ENCODE measurements around the gene ZNF282. TPM values are rescaled to one million over a fixed set of nuclear protein-coding genes. Genes with fewer than 3 reads are reported as not detected.
"Not testable (repeated sequence)": the region's sequence is repeated elsewhere in the genome, so short reads cannot be mapped to it uniquely, and the experiment has no call there.

The ZNF282 gene
- total RNA-seq, 1 donor from 2014 or later = 14.1 TPM

GRCh38 chr7:149252378-149252777, 57.0 kb downstream of the ZNF282 start:
- DNase-seq (ENCODE audit: low spot score) (no peak), ATAC-seq (no peak)

- no peak for DNase-seq (ENCODE audit: low spot score)
- ATAC-seq = no peak
These were observed 58.3 kb downstream of the ZNF282 start for GRCh38 chr7:149253665-149254064.

GRCh38 chr7:149254181-149254858, 59.0 kb downstream of the ZNF282 start:
- no peak for ATAC-seq
- no peak for DNase-seq (ENCODE audit: low spot score)

- DNase-seq (ENCODE audit: low spot score) = no peak
These were observed 59.8 kb downstream of the ZNF282 start for GRCh38 chr7:149255174-149255573.

GRCh38 chr7:149256568-149256967, 61.2 kb downstream of the ZNF282 start:
- DNase-seq (ENCODE audit: low spot score) (no peak), ATAC-seq (no peak)

More at GRCh38 chr7:149255174-149255573, 59.8 kb downstream of the ZNF282 start:
- no peak for ATAC-seq

GRCh38 chr7:149257146-149257545, 61.8 kb downstream of the ZNF282 start:
- ATAC-seq (no peak), DNase-seq (ENCODE audit: low spot score) (no peak)

GRCh38 chr7:149261316-149261828, 66.0 kb downstream of the ZNF282 start:
- ATAC-seq (peak; percentile 8), DNase-seq (ENCODE audit: low spot score) (no peak)

GRCh38 chr7:149261829-149262617, 66.7 kb downstream of the ZNF282 start, which contains the start of gene ZNF783:
Gene ZNF783 (plus strand): TSS chr7:149262196. CDS start chr7:149262334, 138 bp downstream.
- ATAC-seq (peak; percentile 96), DNase-seq (ENCODE audit: low spot score) (peak; percentile 89)

GRCh38 chr7:149266451-149266850, 71.1 kb downstream of the ZNF282 start:
- ATAC-seq (no peak), DNase-seq (ENCODE audit: low spot score) (no peak)

- no peak for DNase-seq (ENCODE audit: low spot score)
- ATAC-seq = no peak
These were observed 72.4 kb downstream of the ZNF282 start for GRCh38 chr7:149267733-149268132.

GRCh38 chr7:149274424-149274823, 79.1 kb downstream of the ZNF282 start:
- ATAC-seq; DNase-seq (ENCODE audit: low spot score): not testable (repeated sequence)

Other genes starting within 250 kb of the ZNF282 start
- gene PDIA4, start 167.0 kb upstream of the ZNF282 start, total RNA-seq = 266 TPM
- gene ZNF786, start 104.8 kb upstream of the ZNF282 start, total RNA-seq = 3.6 TPM
- 1.1 TPM for gene ZNF425, start 69.2 kb upstream of the ZNF282 start, total RNA-seq
- gene ZNF398, start 48.1 kb upstream of the ZNF282 start, total RNA-seq = 6.6 TPM
- 6.0 TPM for gene ZNF212, start 44.1 kb downstream of the ZNF282 start, total RNA-seq
- gene ZNF783, start 66.7 kb downstream of the ZNF282 start, total RNA-seq = 5.1 TPM